HG02610 (cell line): ENCODE results near the gene SLIT3.

ENCODE experiments used
- ATAC-seq: cut with Tn5 transposase; IDR thresholded peaks from one replicate; pipeline ENCODE4 v1.9.1; 2021; ENCODE audit warnings: mild to moderate bottlenecking, moderate library complexity; ENCODE audit not compliant: unreplicated experiment

SLIT3 gene

GRCh38 chr5:168696611-168697010 lies 604.3 kb downstream of the SLIT3 start:
- no peak for ATAC-seq

- ATAC-seq: no peak
These were observed 605.6 kb downstream of the SLIT3 start for GRCh38 chr5:168695301-168695835.

- ATAC-seq: no peak
These were observed 606.6 kb downstream of the SLIT3 start for GRCh38 chr5:168694289-168694688.

GRCh38 chr5:168693883-168694282 lies 607.1 kb downstream of the SLIT3 start:
- ATAC-seq: no peak

- no peak for ATAC-seq
These were observed 607.6 kb downstream of the SLIT3 start for GRCh38 chr5:168693297-168693696.

- ATAC-seq: peak; percentile 63
These were observed 609.0 kb downstream of the SLIT3 start for GRCh38 chr5:168691891-168692290.

GRCh38 chr5:168689260-168689659 lies 611.7 kb downstream of the SLIT3 start:
- no peak for ATAC-seq

- no peak for ATAC-seq
These were observed 614.1 kb downstream of the SLIT3 start for GRCh38 chr5:168686837-168687236.

- no peak for ATAC-seq
These were observed 615.4 kb downstream of the SLIT3 start for GRCh38 chr5:168685566-168685965.

- ATAC-seq: no peak
These were observed 617.0 kb downstream of the SLIT3 start for GRCh38 chr5:168683927-168684295.

- ATAC-seq: no peak
These were observed 617.6 kb downstream of the SLIT3 start for GRCh38 chr5:168683247-168683926.

- no peak for ATAC-seq
These were observed 619.3 kb downstream of the SLIT3 start for GRCh38 chr5:168681556-168682183.

GRCh38 chr5:168680395-168680794 lies 620.5 kb downstream of the SLIT3 start:
- no peak for ATAC-seq

- peak; percentile 57 for ATAC-seq
These were observed 621.4 kb downstream of the SLIT3 start for GRCh38 chr5:168679515-168679920.

- ATAC-seq: no peak
These were observed 624.4 kb downstream of the SLIT3 start for GRCh38 chr5:168676501-168676900.

GRCh38 chr5:168675883-168676408 lies 625.0 kb downstream of the SLIT3 start:
- ATAC-seq: no peak

- no peak for ATAC-seq
These were observed 626.0 kb downstream of the SLIT3 start for GRCh38 chr5:168674893-168675482.

- no peak for ATAC-seq
These were observed 628.1 kb downstream of the SLIT3 start for GRCh38 chr5:168672888-168673287.

- ATAC-seq: no peak
These were observed 628.9 kb downstream of the SLIT3 start for GRCh38 chr5:168672016-168672415.

GRCh38 chr5:168670881-168671575 lies 629.9 kb downstream of the SLIT3 start:
- ATAC-seq: no peak

GRCh38 chr5:168669668-168670378 lies 631.1 kb downstream of the SLIT3 start:
- no peak for ATAC-seq
